Memory B cell (primary cell): ENCODE measurements around the gene MGAT5.

Experiments used
- ATAC-seq: fragments of 150-1000 bp; cut with Tn5 transposase; 2 replicates; pipeline ENCODE4 v1.10.0; 2021; ENCODE audit warnings: low read depth, mild to moderate bottlenecking, moderate library complexity
- DNase-seq, 2 donors: peaks; one replicate each; pipeline ENCODE4 v3.0.0; 2022; ENCODE audit warnings: low spot score in 2 of 2
- H3K27ac Mint-ChIP-seq: one replicate; pipeline ENCODE4 v1.8.0; 2022; ENCODE audit warnings: mild to moderate bottlenecking, moderate library complexity, mixed read lengths
- H3K27me3 Mint-ChIP-seq: one replicate; pipeline ENCODE4 v1.8.0; 2022; ENCODE audit warnings: mixed read lengths
- H3K36me3 Mint-ChIP-seq: one replicate; pipeline ENCODE4 v1.8.0; 2022; ENCODE audit warnings: mild to moderate bottlenecking, mixed read lengths
- H3K4me1 Mint-ChIP-seq: one replicate; pipeline ENCODE4 v1.8.0; 2022; ENCODE audit warnings: mixed read lengths
- H3K4me3 Mint-ChIP-seq: one replicate; pipeline ENCODE4 v1.8.0; 2022; ENCODE audit warnings: mild to moderate bottlenecking, moderate library complexity, mixed read lengths
- H3K9me3 Mint-ChIP-seq: one replicate; pipeline ENCODE4 v1.8.0; 2022; ENCODE audit warnings: mixed read lengths

The MGAT5 gene

DNA sequence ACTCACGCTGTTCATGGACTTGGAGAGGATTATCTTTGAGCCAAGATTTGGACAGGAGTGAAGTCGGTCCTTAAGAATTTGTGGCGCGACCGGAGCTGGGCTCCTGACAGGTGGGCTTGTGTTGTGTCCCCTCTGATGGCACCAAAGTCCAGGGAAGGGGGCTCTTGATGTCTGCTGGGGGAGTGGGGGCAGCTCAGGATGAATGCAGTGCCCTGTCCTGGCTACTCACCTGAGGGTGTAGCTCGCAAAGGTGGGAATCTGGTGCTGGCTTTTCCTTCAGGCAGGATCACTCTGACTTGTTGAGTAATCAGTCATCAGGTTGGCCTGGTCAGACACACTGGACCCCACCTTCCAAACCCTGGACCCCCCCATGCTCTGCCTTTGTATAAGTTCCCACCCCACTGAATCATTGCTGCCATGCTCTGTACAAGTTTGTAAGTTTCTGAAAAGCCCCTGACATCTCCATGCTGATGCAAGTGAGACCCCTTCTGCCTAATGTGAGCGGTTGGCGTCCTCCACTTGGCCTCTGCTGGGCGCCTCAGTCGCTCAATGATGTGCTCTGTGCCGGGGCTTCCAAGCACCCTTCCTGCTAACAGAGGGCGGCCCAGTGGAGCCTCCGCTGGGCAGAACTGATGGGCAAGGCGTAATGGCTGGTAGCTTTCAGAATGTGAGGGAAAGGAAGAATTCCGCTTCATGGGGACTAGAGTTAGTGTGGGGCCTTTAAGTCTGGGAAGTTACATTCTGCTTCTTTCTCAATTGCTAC is 196.1 kb downstream of the MGAT5 start:
- Mint-ChIP-seq H3K9me3 (no peaks in the 10 kb centered on the region), H3K4me3 (no peak overlapping the region), H3K27ac (peak overlapping the region; percentile 70), H3K4me1 (peaks cover 4% of the 10 kb centered on the region), H3K27me3 (no peaks in the 10 kb centered on the region), H3K36me3 (peaks cover 14% of the 10 kb centered on the region)
- ATAC-seq (no peak), DNase-seq (no peak)

DNA sequence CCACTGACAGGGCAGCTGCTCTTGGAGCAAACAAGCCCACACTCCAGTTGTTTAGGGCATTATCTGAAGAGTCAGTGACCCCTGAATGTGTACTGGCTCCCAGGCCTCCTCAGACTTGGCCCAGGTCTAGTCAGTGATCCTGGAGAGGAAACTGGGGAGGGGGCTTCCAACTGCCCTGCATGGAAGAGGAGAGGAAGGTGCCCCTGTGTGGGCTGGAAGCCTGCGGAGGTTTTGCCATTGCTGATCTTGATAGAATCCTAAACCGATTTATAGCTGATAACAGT is 197.4 kb downstream of the MGAT5 start:
- no peak overlapping the region for H3K4me3 Mint-ChIP-seq
- H3K9me3 Mint-ChIP-seq = no peaks in the 10 kb centered on the region
- DNase-seq (no peak), ATAC-seq (no peak)
- H3K27me3 Mint-ChIP-seq = no peaks in the 10 kb centered on the region
- peaks cover 16% of the 10 kb centered on the region for H3K36me3 Mint-ChIP-seq
- peaks cover 4% of the 10 kb centered on the region for H3K4me1 Mint-ChIP-seq
- peak overlapping the region; percentile 70 for H3K27ac Mint-ChIP-seq

DNA sequence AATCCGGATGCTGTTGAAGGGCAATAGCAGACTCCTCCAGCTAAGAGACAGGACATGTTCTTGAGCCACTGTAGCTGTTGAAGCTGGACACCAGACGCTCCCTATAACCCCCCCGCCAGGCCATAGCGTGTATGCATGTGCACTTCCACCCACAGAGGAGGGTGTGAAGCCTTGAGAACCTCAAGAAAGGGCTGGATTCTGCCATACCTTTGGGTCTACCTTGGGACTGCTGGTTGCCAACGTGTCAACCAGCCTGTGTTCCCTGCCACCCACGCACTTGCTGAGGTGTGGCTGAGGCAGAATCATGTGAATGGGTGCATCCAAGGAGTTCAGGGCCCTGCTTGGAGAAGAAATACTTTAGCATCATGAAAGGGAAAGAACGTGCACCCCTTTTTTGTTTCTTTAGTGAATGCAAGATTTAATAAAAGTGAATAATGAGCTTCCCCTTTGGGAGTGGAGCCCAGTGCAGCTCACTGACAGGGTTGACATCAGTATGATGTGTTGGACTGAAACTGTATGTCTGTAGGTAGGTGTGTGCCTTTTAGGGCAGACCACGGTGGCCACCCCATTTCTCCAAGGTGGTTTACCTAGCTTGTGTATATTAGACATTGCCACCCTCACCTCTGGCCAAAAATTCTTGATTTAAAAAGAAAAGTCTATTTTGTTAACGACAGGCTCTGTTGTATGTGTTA is 198.3 kb downstream of the MGAT5 start:
- H3K27ac Mint-ChIP-seq = no peak overlapping the region
- peaks cover 4% of the 10 kb centered on the region for H3K4me1 Mint-ChIP-seq
- peaks cover 16% of the 10 kb centered on the region for H3K36me3 Mint-ChIP-seq

DNA sequence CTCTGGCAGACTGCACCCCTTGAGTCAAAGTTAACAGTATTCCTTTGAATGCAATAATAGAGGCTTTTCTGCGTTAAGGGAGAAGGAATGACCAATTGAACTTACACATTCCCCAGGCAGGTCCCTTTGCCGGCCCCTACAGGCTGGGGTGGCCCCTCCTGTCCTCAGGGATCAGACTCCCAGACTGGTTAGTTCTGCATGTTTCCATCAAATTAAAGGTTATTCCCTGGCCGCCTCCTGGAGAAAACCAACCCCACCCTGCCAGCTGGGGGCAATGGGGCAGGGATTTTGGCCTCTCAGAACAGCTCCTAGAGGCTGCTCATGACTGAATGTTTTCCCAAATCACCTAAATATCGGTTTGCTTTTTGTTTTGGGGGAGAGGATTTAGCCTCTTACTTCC is 199.6 kb downstream of the MGAT5 start:
- DNase-seq = no peak
- no peaks in the 10 kb centered on the region for H3K27me3 Mint-ChIP-seq
- no peak overlapping the region for H3K4me3 Mint-ChIP-seq
- H3K9me3 Mint-ChIP-seq = no peaks in the 10 kb centered on the region
- H3K36me3 Mint-ChIP-seq = peaks cover 12% of the 10 kb centered on the region
- no peak overlapping the region for H3K27ac Mint-ChIP-seq
- no peak for ATAC-seq
- peaks cover 4% of the 10 kb centered on the region for H3K4me1 Mint-ChIP-seq

More for the DNA sequence above, 198.3 kb downstream of the MGAT5 start:
- no peaks in the 10 kb centered on the region for H3K27me3 Mint-ChIP-seq
- H3K4me3 Mint-ChIP-seq = no peak overlapping the region
- DNase-seq (no peak), ATAC-seq (no peak)
- H3K9me3 Mint-ChIP-seq = no peaks in the 10 kb centered on the region

DNA sequence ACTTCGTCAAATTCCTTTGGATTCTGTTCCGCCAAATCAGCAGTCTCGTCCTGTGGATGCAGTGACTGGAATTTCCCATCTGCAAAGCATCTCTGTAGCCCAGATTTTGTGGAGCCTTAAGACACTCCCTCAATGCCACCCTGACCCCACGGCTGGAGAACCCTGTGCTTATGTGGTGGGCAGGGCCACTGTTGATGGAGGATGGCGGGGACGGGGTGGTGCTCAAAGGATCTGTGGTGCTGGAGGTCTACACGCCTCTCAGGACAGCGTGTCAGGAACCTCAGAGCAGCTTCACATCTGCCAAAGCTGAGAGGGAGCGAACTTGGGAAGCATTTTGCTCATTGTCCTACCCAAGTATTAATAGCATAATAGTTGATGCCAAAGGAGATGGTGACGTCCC is 200.1 kb downstream of the MGAT5 start:
- Mint-ChIP-seq H3K27me3 (no peaks in the 10 kb centered on the region), H3K4me1 (peaks cover 4% of the 10 kb centered on the region), H3K4me3 (no peak overlapping the region), H3K36me3 (peaks cover 12% of the 10 kb centered on the region), H3K27ac (peak overlapping the region; percentile 47), H3K9me3 (no peaks in the 10 kb centered on the region)
- ATAC-seq (no peak), DNase-seq (no peak)

DNA sequence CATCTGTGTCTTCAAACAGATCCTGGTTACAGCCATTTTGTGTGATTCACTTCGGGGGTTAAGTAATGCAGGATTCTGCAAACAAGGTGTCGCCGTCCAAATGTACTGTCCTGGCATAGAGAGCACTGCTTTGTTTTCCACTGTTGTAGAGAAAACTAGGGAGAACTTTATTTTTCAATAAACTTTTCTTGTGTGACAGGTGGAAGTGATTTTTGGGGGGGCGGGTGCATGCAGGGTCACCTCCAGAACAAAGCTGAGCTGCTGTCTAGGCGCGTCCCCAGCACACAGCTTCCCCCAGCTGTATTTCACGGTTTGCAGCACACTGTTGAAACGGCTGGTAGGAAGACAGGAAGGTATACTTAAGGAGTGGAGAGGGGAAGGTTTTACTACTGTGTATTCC is 200.6 kb downstream of the MGAT5 start:
- DNase-seq (no peak), ATAC-seq (no peak)
- Mint-ChIP-seq H3K36me3 (peaks cover 10% of the 10 kb centered on the region), H3K27ac (peak overlapping the region; percentile 47), H3K4me1 (peaks cover 4% of the 10 kb centered on the region), H3K4me3 (no peak overlapping the region), H3K27me3 (no peaks in the 10 kb centered on the region), H3K9me3 (no peaks in the 10 kb centered on the region)

DNA sequence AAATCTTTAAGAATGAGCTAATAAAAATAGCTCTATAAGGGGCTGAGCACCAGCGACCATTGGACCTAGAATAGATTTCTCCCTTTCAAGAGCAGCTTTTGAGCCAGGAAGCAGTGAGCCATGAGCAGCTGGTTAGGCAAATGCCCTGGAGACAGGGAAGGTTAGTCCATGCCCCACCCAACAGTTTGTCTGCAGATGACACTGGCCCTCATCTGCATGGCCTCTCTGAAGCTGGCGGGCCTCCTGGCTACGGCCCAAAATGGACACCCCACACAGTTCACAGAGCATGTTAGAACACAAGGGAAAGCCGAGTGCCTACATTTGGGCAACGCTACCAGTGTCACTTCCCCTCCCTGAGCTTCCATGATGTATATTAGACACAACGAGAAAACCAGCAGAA is 201.1 kb downstream of the MGAT5 start:
- no peak for ATAC-seq
- H3K27me3 Mint-ChIP-seq = no peaks in the 10 kb centered on the region
- peaks cover 4% of the 10 kb centered on the region for H3K4me1 Mint-ChIP-seq
- peaks cover 10% of the 10 kb centered on the region for H3K36me3 Mint-ChIP-seq
- H3K9me3 Mint-ChIP-seq = no peaks in the 10 kb centered on the region
- H3K27ac Mint-ChIP-seq = peak overlapping the region; percentile 31
- H3K4me3 Mint-ChIP-seq = no peak overlapping the region
- no peak for DNase-seq

DNA sequence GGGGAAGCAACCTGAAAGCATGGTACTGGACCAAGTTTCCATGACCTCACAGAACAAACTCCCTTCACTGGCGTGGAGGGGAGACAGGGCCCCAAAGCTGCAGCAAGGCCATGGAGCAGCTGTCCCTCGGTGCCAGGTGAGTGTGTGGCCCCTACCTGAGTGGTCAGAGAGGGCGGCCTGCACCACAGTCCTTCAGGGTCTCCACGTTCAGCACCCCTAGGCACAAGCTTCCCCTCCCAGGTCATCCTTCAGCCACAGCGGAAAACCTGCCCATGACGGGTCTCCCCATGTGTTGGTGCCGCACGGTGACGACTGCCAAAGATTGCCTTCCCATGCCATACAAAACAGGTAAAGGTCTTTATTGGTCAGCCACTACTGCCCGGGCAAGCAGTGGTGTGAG is 201.6 kb downstream of the MGAT5 start:
- ATAC-seq (no peak), DNase-seq (no peak)
- H3K27ac Mint-ChIP-seq = peak overlapping the region; percentile 31
- H3K36me3 Mint-ChIP-seq = peaks cover 10% of the 10 kb centered on the region
- H3K4me1 Mint-ChIP-seq = peaks cover 4% of the 10 kb centered on the region
- no peaks in the 10 kb centered on the region for H3K27me3 Mint-ChIP-seq
- H3K4me3 Mint-ChIP-seq = no peak overlapping the region
- H3K9me3 Mint-ChIP-seq = no peaks in the 10 kb centered on the region

DNA sequence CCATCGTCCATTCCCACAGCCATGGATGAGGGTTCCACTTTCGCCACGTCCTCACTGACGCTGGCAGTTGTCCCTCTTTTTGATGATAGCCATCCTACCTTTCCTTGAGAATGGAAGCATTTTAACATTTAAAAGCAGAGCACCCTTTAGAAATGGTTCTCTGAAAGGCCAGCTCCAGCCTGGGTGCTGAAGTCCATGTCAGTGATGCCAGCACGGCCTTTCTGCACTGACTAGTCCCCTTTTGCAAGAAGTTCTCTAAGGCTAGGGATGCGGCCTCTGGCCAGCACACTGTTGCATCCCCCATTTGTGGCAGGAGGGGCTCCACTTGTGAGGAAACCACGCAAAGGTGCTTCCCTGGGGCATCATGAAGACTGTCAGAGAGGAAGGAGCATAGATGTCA is 203.5 kb downstream of the MGAT5 start:
- Mint-ChIP-seq H3K27me3 (no peaks in the 10 kb centered on the region), H3K9me3 (no peaks in the 10 kb centered on the region), H3K4me3 (no peak overlapping the region), H3K4me1 (peaks cover 7% of the 10 kb centered on the region), H3K36me3 (peaks cover 7% of the 10 kb centered on the region), H3K27ac (no peak overlapping the region)
- DNase-seq = no peak
- no peak for ATAC-seq

DNA sequence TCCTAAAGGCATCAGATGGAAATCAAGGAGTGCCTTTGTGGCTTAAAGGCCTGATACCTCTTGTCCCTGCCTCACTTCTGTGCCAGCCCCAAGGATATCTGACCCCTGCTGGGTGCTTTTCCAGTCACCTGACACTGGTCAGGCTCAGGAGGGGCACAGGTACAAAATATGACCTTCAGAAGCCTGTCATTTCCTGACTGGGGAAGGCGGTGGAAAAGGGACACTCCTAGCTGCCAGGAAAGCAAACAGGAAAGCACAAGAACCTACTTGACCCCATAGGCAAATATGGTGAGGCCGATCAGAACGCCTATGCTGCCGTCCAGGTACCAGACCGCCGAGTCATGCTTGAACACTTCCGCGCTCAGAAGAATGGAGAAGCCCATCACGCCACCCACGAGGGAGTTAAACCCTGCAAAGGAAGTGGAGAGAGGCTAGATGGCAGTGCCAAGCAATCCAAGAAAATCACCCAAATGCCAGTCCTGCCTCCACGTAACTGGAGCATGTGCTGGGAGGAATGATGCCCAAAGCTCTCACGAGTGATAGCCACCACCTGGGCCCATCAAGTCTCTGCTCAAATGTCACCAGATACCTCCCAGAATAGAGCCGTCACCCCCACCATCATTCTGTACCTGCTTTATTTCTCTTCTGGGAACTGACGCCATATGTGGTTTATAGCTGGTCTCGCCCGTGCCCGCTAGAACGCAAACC is 204.0 kb downstream of the MGAT5 start:
- Mint-ChIP-seq H3K27me3 (no peaks in the 10 kb centered on the region), H3K4me3 (no peak overlapping the region), H3K9me3 (no peaks in the 10 kb centered on the region), H3K4me1 (peaks cover 8% of the 10 kb centered on the region), H3K27ac (no peak overlapping the region), H3K36me3 (peaks cover 9% of the 10 kb centered on the region)
- DNase-seq (no peak), ATAC-seq (no peak)

DNA sequence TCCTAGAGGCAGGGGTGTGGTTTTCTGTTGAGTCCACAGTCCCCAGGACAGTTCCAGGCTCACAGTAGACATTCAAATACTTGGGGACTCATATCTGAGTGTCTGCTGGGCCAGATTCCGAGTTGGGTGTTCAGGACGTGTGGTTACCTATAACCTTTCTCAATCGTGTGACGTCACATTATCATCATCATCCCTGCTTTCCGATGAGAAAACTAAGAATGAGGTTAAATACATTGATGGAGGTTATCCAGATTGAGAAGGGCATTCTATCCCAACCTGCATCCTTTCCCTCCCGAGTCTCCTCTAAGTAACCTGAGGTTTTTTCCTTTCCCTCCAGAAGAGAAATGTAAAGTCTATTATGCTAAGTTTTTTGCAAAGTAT is 204.6 kb downstream of the MGAT5 start:
- Mint-ChIP-seq H3K36me3 (peaks cover 9% of the 10 kb centered on the region), H3K4me1 (peaks cover 8% of the 10 kb centered on the region), H3K4me3 (no peak overlapping the region), H3K27ac (no peak overlapping the region), H3K9me3 (no peaks in the 10 kb centered on the region), H3K27me3 (no peaks in the 10 kb centered on the region)
- ATAC-seq (no peak), DNase-seq (no peak)

DNA sequence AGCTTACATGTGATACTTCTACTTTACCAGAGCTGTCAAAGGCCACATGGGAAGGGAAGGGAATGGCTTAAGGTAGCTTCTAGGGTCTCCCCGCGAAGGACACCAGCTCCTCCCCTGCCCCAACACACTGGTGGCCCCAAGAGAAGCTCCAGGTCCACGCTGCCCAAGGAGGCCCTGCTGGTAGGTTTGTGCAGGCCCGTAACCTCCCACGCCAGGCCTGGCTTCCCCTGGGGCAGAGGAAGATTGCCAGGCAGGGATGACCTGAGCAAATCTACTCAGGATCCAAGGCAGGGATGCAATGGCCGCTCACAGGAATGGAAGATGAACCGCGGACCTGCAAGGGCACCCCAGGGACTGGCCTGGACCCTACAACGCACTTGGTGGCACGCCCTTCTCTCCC is 205.1 kb downstream of the MGAT5 start:
- Mint-ChIP-seq H3K4me1 (peaks cover 8% of the 10 kb centered on the region), H3K27ac (peak overlapping the region; percentile 82), H3K36me3 (peaks cover 8% of the 10 kb centered on the region), H3K9me3 (no peaks in the 10 kb centered on the region), H3K4me3 (no peak overlapping the region), H3K27me3 (no peaks in the 10 kb centered on the region)
- ATAC-seq (no peak), DNase-seq (no peak)

DNA sequence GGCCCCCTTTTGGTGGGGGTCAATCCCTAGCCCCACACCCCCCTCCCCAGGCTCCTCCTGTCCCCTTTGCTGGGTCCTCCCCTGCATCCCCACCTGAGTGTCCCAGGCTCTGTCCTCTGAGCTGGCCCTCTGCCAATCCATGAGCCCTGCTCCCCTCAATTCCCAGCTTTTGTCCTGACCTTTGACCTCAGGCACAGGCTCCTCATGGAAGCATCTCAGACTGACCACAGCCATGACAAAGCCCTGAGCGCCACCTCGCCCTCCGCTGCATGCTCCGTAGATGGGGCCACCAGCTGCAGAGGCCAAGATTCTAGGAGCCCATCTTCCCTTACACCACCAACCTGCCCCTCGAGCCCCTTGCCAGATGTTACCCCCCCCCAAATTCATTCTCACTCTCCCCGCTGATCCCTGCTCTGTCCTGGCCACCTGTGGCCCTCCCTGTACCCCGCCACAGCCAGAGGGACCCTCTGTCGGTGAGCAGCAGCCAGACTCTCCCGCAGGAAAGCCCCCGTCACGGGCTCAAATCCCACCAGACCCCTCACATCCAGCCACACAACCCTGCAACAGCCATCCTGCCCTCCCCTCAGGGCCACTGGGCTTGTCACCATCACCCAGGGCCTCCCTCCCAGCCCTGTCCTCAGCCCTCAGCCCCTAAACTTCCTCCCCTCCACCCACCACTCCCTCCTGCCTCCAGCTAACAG is 206.0 kb downstream of the MGAT5 start:
- Mint-ChIP-seq H3K27me3 (no peaks in the 10 kb centered on the region), H3K4me1 (peaks cover 8% of the 10 kb centered on the region), H3K27ac (peak overlapping the region; percentile 82), H3K4me3 (no peak overlapping the region), H3K9me3 (no peaks in the 10 kb centered on the region), H3K36me3 (peaks cover 6% of the 10 kb centered on the region)
- no peak for DNase-seq
- ATAC-seq = no peak

DNA sequence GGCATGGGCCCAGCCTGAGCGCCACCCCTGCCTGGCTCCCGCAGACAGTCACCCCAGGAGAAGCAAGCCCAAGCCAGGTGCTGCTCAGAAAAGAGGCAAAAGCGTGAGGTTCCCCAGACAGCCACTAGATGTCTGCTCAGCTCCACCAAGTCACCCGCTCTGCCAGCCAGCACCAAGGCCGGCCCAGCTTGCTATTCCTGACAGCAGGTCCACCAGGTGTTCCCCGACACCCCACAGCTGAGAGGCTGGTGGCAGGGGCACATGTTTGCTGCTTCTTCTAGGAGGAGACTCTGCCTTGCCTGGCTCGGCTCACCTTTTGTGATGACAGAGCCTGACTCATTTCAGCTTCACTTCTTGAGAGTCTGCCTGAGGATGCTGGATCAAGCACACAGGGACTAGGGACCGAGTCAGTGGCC is 206.7 kb downstream of the MGAT5 start:
- ATAC-seq = peak; percentile 92
- DNase-seq = peak; percentile 44 to 55

More for the DNA sequence above, 206.7 kb downstream of the MGAT5 start:
- Mint-ChIP-seq H3K9me3 (no peaks in the 10 kb centered on the region), H3K36me3 (peaks cover 5% of the 10 kb centered on the region), H3K4me3 (no peak overlapping the region), H3K27ac (peak overlapping the region; percentile 82), H3K4me1 (peaks cover 8% of the 10 kb centered on the region), H3K27me3 (no peaks in the 10 kb centered on the region)
